ENCODE data around the gene PANK3. TPM values are rescaled to one million over a fixed set of nuclear protein-coding genes. Genes with fewer than 3 reads are reported as not detected.

Gene PANK3
- total RNA-seq, 1 experiment from 2014 or later: 82.6 TPM

DNA sequence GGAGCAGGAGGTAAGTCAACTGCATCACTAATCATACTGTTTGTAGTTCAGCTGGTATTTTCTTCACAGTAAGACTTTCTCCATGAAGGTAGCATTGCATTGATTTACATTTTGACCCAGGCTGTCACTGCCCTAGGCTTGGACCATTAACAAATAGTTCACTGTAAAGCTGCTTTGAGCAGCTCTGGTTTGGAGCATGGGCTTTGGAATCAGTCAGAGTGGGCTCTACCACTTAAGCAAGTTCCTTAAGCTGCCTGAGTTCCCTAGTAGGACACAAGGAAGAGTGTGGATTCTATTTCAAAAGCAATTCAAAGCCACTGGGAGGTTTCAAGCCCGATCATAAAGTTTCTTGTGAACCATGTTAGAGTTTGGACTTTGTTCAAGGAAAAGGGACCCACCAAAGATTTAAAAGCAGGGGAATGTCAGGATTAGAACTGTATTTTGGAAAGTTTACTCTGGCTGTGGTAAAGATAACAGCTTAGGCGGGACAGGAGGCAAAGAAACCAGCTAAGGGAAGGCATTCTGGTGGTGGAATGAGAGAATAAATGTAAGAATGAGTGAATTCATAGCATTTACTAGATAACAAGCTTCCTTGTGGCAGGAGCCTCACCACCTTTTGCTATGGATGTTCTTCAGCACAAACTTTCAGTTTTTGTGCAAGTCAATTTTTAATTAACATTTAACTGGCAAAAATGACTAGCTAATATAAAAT, 12.3 kb upstream of the PANK3 start:
- peaks cover 52% of the 10 kb centered on the region for H3K27me3 Mint-ChIP-seq (ENCODE audit: low read depth)
- WGBS (ENCODE audit: extremely low coverage, insufficient read length, low lambda C conversion rate): no CpG with 5 or more reads among the region's 2 CpGs

More for the DNA sequence above, 12.3 kb upstream of the PANK3 start:
- TF ChIP-seq, protein P1, sequence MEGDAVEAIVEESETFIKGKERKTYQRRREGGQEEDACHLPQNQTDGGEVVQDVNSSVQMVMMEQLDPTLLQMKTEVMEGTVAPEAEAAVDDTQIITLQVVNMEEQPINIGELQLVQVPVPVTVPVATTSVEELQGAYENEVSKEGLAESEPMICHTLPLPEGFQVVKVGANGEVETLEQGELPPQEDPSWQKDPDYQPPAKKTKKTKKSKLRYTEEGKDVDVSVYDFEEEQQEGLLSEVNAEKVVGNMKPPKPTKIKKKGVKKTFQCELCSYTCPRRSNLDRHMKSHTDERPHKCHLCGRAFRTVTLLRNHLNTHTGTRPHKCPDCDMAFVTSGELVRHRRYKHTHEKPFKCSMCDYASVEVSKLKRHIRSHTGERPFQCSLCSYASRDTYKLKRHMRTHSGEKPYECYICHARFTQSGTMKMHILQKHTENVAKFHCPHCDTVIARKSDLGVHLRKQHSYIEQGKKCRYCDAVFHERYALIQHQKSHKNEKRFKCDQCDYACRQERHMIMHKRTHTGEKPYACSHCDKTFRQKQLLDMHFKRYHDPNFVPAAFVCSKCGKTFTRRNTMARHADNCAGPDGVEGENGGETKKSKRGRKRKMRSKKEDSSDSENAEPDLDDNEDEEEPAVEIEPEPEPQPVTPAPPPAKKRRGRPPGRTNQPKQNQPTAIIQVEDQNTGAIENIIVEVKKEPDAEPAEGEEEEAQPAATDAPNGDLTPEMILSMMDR (conservative IDR thresholded peaks at IDR 0.05): no peak
- Histone ChIP-seq H3K27me3 (ENCODE audit: insufficient read depth, low read length) (no peaks in the 10 kb centered on the region), H3K56ac (ENCODE audit: insufficient read length, low read depth, low read length) (no peak overlapping the region), H3K23ac (ENCODE audit: insufficient read length, low read depth, low read length) (no peak overlapping the region), H2BK5ac (ENCODE audit: insufficient read length, low read length) (no peak overlapping the region), H4K5ac (ENCODE audit: insufficient read length, low read depth, low read length) (no peak overlapping the region), H4K91ac (ENCODE audit: insufficient read length, low read depth, low read length) (no peak overlapping the region), H3K4me1 (ENCODE audit: insufficient read depth, low read length) (no peaks in the 10 kb centered on the region), H4K8ac (replicated peaks; ENCODE audit: insufficient read length, low read depth, low read length) (no peak overlapping the region), H3K79me1 (ENCODE audit: insufficient read depth, low read depth, low read length, poor library complexity, severe bottlenecking) (no peaks in the 10 kb centered on the region), H3K79me2 (ENCODE audit: insufficient read depth, low read length) (no peaks in the 10 kb centered on the region), H2AK5ac (ENCODE audit: insufficient read length, low read length) (no peak overlapping the region), H3K14ac (ENCODE audit: insufficient read depth, low read length) (no peak overlapping the region), H3K4ac (ENCODE audit: low read depth, low read length) (no peak overlapping the region), H3K9ac (ENCODE audit: extremely low read depth, insufficient read length, low read length) (no peak overlapping the region), H2BK120ac (ENCODE audit: low read depth, low read length, poor library complexity, severe bottlenecking) (no peak overlapping the region), H3K4me2 (ENCODE audit: insufficient read depth, insufficient read length, low read length) (no peak overlapping the region), H3K9me3 (ENCODE audit: control insufficient read depth, low read depth, low read length) (no peaks in the 10 kb centered on the region), H2AFZ (ENCODE audit: low read length) (no peak overlapping the region), H2BK20ac (ENCODE audit: low read depth, low read length, poor library complexity, severe bottlenecking) (no peak overlapping the region), H3K18ac (ENCODE audit: insufficient read length, low read depth, low read length) (no peak overlapping the region), H3K27ac (ENCODE audit: insufficient read length, low read depth, low read length) (no peak overlapping the region), H2BK15ac (ENCODE audit: low read depth, low read length) (no peak overlapping the region), H3K23me2 (ENCODE audit: insufficient read length, low read depth, low read length, poor library complexity, severe bottlenecking) (no peaks in the 10 kb centered on the region), H2BK12ac (ENCODE audit: insufficient read length, low read depth, low read length) (no peak overlapping the region), H4K20me1 (ENCODE audit: control insufficient read depth, insufficient read depth, insufficient read length) (no peaks in the 10 kb centered on the region), H3T11ph (ENCODE audit: low read length) (no peak overlapping the region)
- no peaks in the 10 kb centered on the region for H3K36me3 Mint-ChIP-seq (ENCODE audit: insufficient read depth in 1 of 3, low read depth in 3 of 3)
- no peak for DNase-seq
- H3K4me3 Mint-ChIP-seq: no peak overlapping the region
- H3K27ac Mint-ChIP-seq: no peak overlapping the region
- peaks cover 0 to 3% of the 10 kb centered on the region in 2 experiments; a peak in 1 of 4 replicates for H3K4me1 Mint-ChIP-seq
- no peaks in the 10 kb centered on the region for H3K9me3 Mint-ChIP-seq
